Esophagus muscularis mucosa (tissue), 4 donors: Measurements from ENCODE around the gene FAT1.

Experiments
- CTCF ChIP-seq, 3 experiments: fragments of 200-600 bp in 2 of 3; fragments of 450-650 bp in 1 of 3; sonication (generic) in 2 of 3; IDR thresholded peaks; one replicate each; pipeline ENCODE4 v1.5.1; 2017 to 2019; ENCODE audit warnings: antibody characterized with exemption in 3 of 3, mild to moderate bottlenecking in 2 of 3, moderate library complexity in 1 of 3
- EP300 ChIP-seq: sonication (generic); formaldehyde crosslinking; IDR thresholded peaks from one replicate; pipeline ENCODE4 v1.6.1; 2017; ENCODE audit warnings: antibody characterized with exemption
- POLR2A ChIP-seq: fragments of 450-650 bp; IDR thresholded peaks from one replicate; pipeline ENCODE4 v1.6.1; 2017; ENCODE audit warnings: antibody characterized with exemption, moderate library complexity, mild to moderate bottlenecking, low read depth
- POLR2AphosphoS5 ChIP-seq, 2 donors: sonication (generic); formaldehyde crosslinking; IDR thresholded peaks; one replicate each; pipeline ENCODE4 v1.6.1; 2017; ENCODE audit warnings: antibody characterized with exemption in 2 of 2

- TF ChIP-seq CTCF (IDR thresholded peaks at IDR 0.05) (no peak), EP300 (no peak), POLR2A (no peak), POLR2AphosphoS5 (IDR thresholded peaks at IDR 0.05) (no peak)
Observed at GRCh38 chr4:186708554-186708953, 15.1 kb downstream of the FAT1 start.
